Endothelial cell of umbilical vein (primary cell): Measurements from ENCODE around the gene MLIP. TPM values are rescaled to one million over a fixed set of nuclear protein-coding genes. Genes with fewer than 3 reads are reported as not detected.

Experiments used
- BruUV-seq: library from RNA; stranded (reverse); fragments of 400-500 nt; replicated peaks from 2 replicates; lab custom pipeline; 2021; lab: Mats Ljungman, UMichigan
- CTCF ChIA-PET: fragments of 300-600, 350-600 bp; sonication (Branson Sonifier 250); formaldehyde crosslinking; loops from one replicate; lab custom pipeline; 2021; ENCODE audit warnings: antibody characterized with exemption, inconsistent platforms; lab: Charles Lee
- POLR2A ChIA-PET: fragments of 300-600, 350-600 bp; sonication (Branson Sonifier 250); formaldehyde crosslinking; loops from one replicate; lab custom pipeline; 2021; ENCODE audit warnings: antibody characterized with exemption, inconsistent platforms; lab: Charles Lee
- DNase-seq: peaks from one replicate; pipeline ENCODE4 v3.0.0-alpha.2; 2011; ENCODE audit warnings: low read depth, low spot score
- FAIRE-seq: peaks from 2 replicates; lab custom pipeline; 2011; peaks lifted over from hg19 to GRCh38; lab: Jason Lieb, UNC
- H2AFZ ChIP-seq: 2 replicates; pipeline ENCODE4 v1.6.0; 2012; ENCODE audit warnings: low read depth, low read length, control low read depth, inconsistent platforms
- H3K27ac ChIP-seq: 2 replicates; pipeline ENCODE4 v1.5.1; 2011; ENCODE audit warnings: low read depth, mild to moderate bottlenecking, control low read depth, low read length, moderate library complexity; ENCODE audit not compliant: insufficient read depth
- H3K27me3 ChIP-seq, 2 experiments: 2 replicates each; pipeline versions ENCODE4 v1.6.0 to v1.6.1; 2011; ENCODE audit warnings: low read length in 2 of 2, mixed read lengths in 1 of 2; ENCODE audit not compliant: control insufficient read depth in 2 of 2, insufficient read depth in 2 of 2
- H3K36me3 ChIP-seq, 2 experiments: 2 replicates in 1 of 2; 3 replicates in 1 of 2; pipeline ENCODE4 v1.5.1; 2011; ENCODE audit warnings: low read length in 2 of 2, mild to moderate bottlenecking in 1 of 2, moderate library complexity in 1 of 2; ENCODE audit not compliant: control insufficient read depth in 2 of 2, insufficient read depth in 2 of 2; ENCODE audit errors: extremely low read depth in 1 of 2
- H3K4me1 ChIP-seq: 3 replicates; pipeline ENCODE4 v1.5.1; 2011; ENCODE audit warnings: mild to moderate bottlenecking, low read length; ENCODE audit not compliant: control insufficient read depth, insufficient read depth; ENCODE audit errors: extremely low read depth
- H3K4me2 ChIP-seq: 2 replicates; pipeline ENCODE4 v1.6.1; 2011; ENCODE audit warnings: low read length, control low read depth, mixed read lengths; ENCODE audit not compliant: insufficient read depth
- H3K4me3 ChIP-seq, 3 experiments: fragments of 200-600 bp in 1 of 3; sonication (generic), shearing (Covaris generic) in 1 of 3; replicated peaks in 1 of 3; 2 replicates each; pipeline ENCODE4 v1.5.1; 2011 to 2016; ENCODE audit warnings: control low read depth in 3 of 3, low read length in 3 of 3, mild to moderate bottlenecking in 2 of 3, inconsistent platforms in 1 of 3, low read depth in 1 of 3, moderate library complexity in 1 of 3; ENCODE audit not compliant: insufficient read depth in 1 of 3
- H3K79me2 ChIP-seq: 2 replicates; pipeline ENCODE4 v1.6.0; 2012; ENCODE audit warnings: low read length, inconsistent platforms; ENCODE audit not compliant: control insufficient read depth, insufficient read depth
- H3K9ac ChIP-seq: replicated peaks from 2 replicates; pipeline ENCODE3; 2011; ENCODE audit warnings: low read length, control low read depth; ENCODE audit not compliant: insufficient read depth; ENCODE audit errors: extremely low read depth
- H3K9me1 ChIP-seq: replicated peaks from 3 replicates; pipeline ENCODE4 v1.6.0; 2011; ENCODE audit warnings: mild to moderate bottlenecking, low read length; ENCODE audit not compliant: control insufficient read depth, insufficient read depth; ENCODE audit errors: extremely low read depth
- H3K9me3 ChIP-seq: replicated peaks from 2 replicates; pipeline ENCODE4 v1.5.1; 2012; ENCODE audit warnings: low read length, inconsistent platforms; ENCODE audit not compliant: control insufficient read depth, insufficient read depth
- H4K20me1 ChIP-seq: replicated peaks from 2 replicates; pipeline ENCODE3; 2011; ENCODE audit warnings: mild to moderate bottlenecking, low read length; ENCODE audit not compliant: control insufficient read depth, insufficient read depth; ENCODE audit errors: extremely low read depth
- CTCF ChIP-seq, 2 donors: IDR thresholded peaks; 1 replicate in 1 of 2; 2 replicates in 1 of 2; pipeline ENCODE4 v1.5.1; 2011; ENCODE audit warnings: low read length in 2 of 2, mild to moderate bottlenecking in 2 of 2, moderate library complexity in 2 of 2, control low read depth in 1 of 2, inconsistent platforms in 1 of 2, low read depth in 1 of 2; ENCODE audit not compliant: insufficient read depth in 1 of 2; ENCODE audit errors: extremely low read depth in 1 of 2
- GATA2 ChIP-seq: IDR thresholded peaks from 2 replicates; pipeline ENCODE4 v1.7.0; 2011; ENCODE audit warnings: low read depth, mild to moderate bottlenecking, moderate library complexity, mixed read lengths, low read length; ENCODE audit not compliant: insufficient read length, insufficient read depth
- JUN ChIP-seq: IDR thresholded peaks from 2 replicates; pipeline ENCODE4 v1.6.1; 2011; ENCODE audit warnings: borderline replicate concordance, low read depth; ENCODE audit not compliant: insufficient read length, insufficient read depth
- POLR2AphosphoS5 ChIP-seq: IDR thresholded peaks from 2 replicates; pipeline ENCODE4 v1.6.1; 2012; ENCODE audit warnings: low read depth, mild to moderate bottlenecking, control low read depth, low read length, moderate library complexity; ENCODE audit not compliant: insufficient read depth
- dilution Hi-C: fragments of 300-500 bp; cut with MboI; formaldehyde crosslinking; loops from one replicate; pipeline ENCODE4 v1.15.0; 2019; ENCODE audit warnings: low sequenced_read_pairs; ENCODE audit not compliant: extremely low pct_ligation_motif_present
- intact Hi-C: fragments of 100-400 bp; cut with micrococcal nuclease; formaldehyde crosslinking; loops from one replicate; pipeline ENCODE4 v1.10.0; 2022
- polyA plus RNA-seq, 4 experiments: library from polyadenylated mRNA; depleted of rRNA in 3 of 4; stranded (reverse) in 3 of 4; unstranded in 1 of 4; fragments of >200 nt; gene quantifications; 2 replicates each; pipeline versions ENCODE4 v1.2.1 to v1.2.3, GENCODE V29; 2011 to 2012; ENCODE audit warnings: missing spikeins in 1 of 4
- total RNA-seq: library from RNA; stranded (reverse); gene quantifications from 2 replicates; pipeline ENCODE4 v1.2.3, GENCODE V29; 2021

Gene MLIP
- total and polyA plus RNA-seq, 2 donors (not counting 3 experiments of a cell fraction or from before 2014, with no cell fraction given): 4.1 to 11.6 TPM

- Histone ChIP-seq H3K9me3 (no peaks in the 10 kb centered on the region), H3K79me2 (no peaks in the 10 kb centered on the region), H4K20me1 (no peaks in the 10 kb centered on the region), H3K27ac (no peak overlapping the region), H3K4me3 (no peak overlapping the region), H3K9ac (no peak overlapping the region), H3K4me1 (peaks cover 30% of the 10 kb centered on the region), H3K9me1 (no peaks in the 10 kb centered on the region), H3K27me3 (no peaks in the 10 kb centered on the region), H3K4me2 (no peak overlapping the region), H2AFZ (no peak overlapping the region), H3K36me3 (no peaks in the 10 kb centered on the region)
- no peak for FAIRE-seq
- no TSS peak for BruUV-seq
- dilution Hi-C loops: no loop called here
- intact Hi-C loops: loop anchor here (5.0 kb wide), 1 partner anchor 137 kb away; no protein-coding TSS in a partner anchor
- no peak for DNase-seq
- ChIA-PET POLR2A (no interaction called here), CTCF (no interaction called here)
- no peak for TF ChIP-seq GATA2
- no peak for TF ChIP-seq POLR2AphosphoS5
- TF ChIP-seq JUN: no peak
- no peak for TF ChIP-seq CTCF (IDR thresholded peaks at IDR 0.05; ENCODE audit: extremely low read depth in 1 of 2, insufficient read depth in 1 of 2, low read depth in 1 of 2, low read length in 2 of 2)
These were observed 183.8 kb downstream of the MLIP start for GRCh38 chr6:54294965-54295532.
